ENCODE results near the gene KIR2DL3.
"Not testable (repeated sequence)": the region's sequence is repeated elsewhere in the genome, so short reads cannot be mapped to it uniquely, and the experiment has no call there.

DNA sequence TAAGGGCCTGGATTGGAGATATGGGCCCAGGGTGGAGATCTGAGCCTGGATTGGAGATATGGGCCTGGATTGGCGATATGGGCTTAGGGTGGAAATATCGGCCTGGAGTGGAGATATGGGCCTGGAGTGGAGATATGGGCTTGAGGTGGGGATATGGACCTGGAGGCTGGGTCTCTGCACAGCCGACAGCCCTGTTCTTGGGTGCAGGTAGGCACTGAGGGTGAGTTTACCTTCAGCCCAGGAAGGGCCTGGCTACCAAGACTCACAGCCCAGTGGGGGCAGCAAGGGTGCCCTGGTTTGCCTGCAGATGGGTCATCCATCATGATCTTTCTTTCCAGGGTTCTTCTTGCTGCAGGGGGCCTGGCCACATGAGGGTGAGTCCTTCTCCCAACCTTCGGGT is 32.2 kb downstream of the KIR2DL3 start:
- TF ChIP-seq, protein P1, sequence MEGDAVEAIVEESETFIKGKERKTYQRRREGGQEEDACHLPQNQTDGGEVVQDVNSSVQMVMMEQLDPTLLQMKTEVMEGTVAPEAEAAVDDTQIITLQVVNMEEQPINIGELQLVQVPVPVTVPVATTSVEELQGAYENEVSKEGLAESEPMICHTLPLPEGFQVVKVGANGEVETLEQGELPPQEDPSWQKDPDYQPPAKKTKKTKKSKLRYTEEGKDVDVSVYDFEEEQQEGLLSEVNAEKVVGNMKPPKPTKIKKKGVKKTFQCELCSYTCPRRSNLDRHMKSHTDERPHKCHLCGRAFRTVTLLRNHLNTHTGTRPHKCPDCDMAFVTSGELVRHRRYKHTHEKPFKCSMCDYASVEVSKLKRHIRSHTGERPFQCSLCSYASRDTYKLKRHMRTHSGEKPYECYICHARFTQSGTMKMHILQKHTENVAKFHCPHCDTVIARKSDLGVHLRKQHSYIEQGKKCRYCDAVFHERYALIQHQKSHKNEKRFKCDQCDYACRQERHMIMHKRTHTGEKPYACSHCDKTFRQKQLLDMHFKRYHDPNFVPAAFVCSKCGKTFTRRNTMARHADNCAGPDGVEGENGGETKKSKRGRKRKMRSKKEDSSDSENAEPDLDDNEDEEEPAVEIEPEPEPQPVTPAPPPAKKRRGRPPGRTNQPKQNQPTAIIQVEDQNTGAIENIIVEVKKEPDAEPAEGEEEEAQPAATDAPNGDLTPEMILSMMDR (IDR thresholded peaks at IDR 0.05), result not testable (repeated sequence)
- TF ChIP-seq POLR2AphosphoS5 (IDR thresholded peaks at IDR 0.05), result not testable (repeated sequence)
